HG03378 (cell line): ENCODE results near the gene RGL3.
"Not testable (repeated sequence)": the region's sequence is repeated elsewhere in the genome, so short reads cannot be mapped to it uniquely, and the experiment has no call there.

Experiments
- ATAC-seq: cut with Tn5 transposase; IDR thresholded peaks from one replicate; pipeline ENCODE4 v1.9.1; 2021; ENCODE audit warnings: mild to moderate bottlenecking, moderate library complexity; ENCODE audit not compliant: unreplicated experiment

RGL3 gene

GRCh38 chr19:11420429-11421370, 1.6 kb upstream of the RGL3 start:
- no peak for ATAC-seq

GRCh38 chr19:11418094-11418548, 993 bp downstream of the RGL3 start:
- ATAC-seq: no peak

GRCh38 chr19:11416346-11417052, 2.6 kb downstream of the RGL3 start:
- ATAC-seq: no peak

GRCh38 chr19:11414544-11414943, 4.6 kb downstream of the RGL3 start:
- no peak for ATAC-seq

- ATAC-seq: no peak
Measured at GRCh38 chr19:11410682-11411081, 8.4 kb downstream of the RGL3 start.

- ATAC-seq: no peak
Measured at GRCh38 chr19:11408591-11408990, 10.5 kb downstream of the RGL3 start.

GRCh38 chr19:11406703-11407236, 12.3 kb downstream of the RGL3 start:
- not testable (repeated sequence) for ATAC-seq

- ATAC-seq: no peak
Measured at GRCh38 chr19:11405846-11406643, 13.1 kb downstream of the RGL3 start.

- ATAC-seq: no peak
Measured at GRCh38 chr19:11404588-11405222, 14.4 kb downstream of the RGL3 start.

- no peak for ATAC-seq
Measured at GRCh38 chr19:11401808-11402543, 17.1 kb downstream of the RGL3 start.

GRCh38 chr19:11400798-11401197, 18.3 kb downstream of the RGL3 start:
- ATAC-seq: no peak

GRCh38 chr19:11399667-11400066, 19.4 kb downstream of the RGL3 start:
- no peak for ATAC-seq

- no peak for ATAC-seq
Measured at GRCh38 chr19:11397089-11397610, 22.0 kb downstream of the RGL3 start.

- ATAC-seq: no peak
Measured at GRCh38 chr19:11390933-11391680, 28.0 kb downstream of the RGL3 start.

- ATAC-seq: no peak
Measured at GRCh38 chr19:11390359-11390758, 28.8 kb downstream of the RGL3 start.

- ATAC-seq: no peak
Measured at GRCh38 chr19:11387162-11388034, 31.7 kb downstream of the RGL3 start.

GRCh38 chr19:11384778-11385129, 34.4 kb downstream of the RGL3 start:
- ATAC-seq: no peak

- no peak for ATAC-seq
Measured at GRCh38 chr19:11383706-11384048, 35.4 kb downstream of the RGL3 start.
